Smooth muscle cell (in vitro differentiated cells): Measurements from ENCODE around the gene PAPPA. TPM values are rescaled to one million over a fixed set of nuclear protein-coding genes. Genes with fewer than 3 reads are reported as not detected.

ENCODE experiments used
- DNase-seq: peaks from one replicate; lab custom pipeline; 2025; ENCODE audit not compliant: unreplicated experiment; lab: John Stamatoyannopoulos, UW
- H2AFZ ChIP-seq: fragments of 200-600 bp; sonication (generic); 2 replicates; pipeline ENCODE4 v1.6.0; 2016; ENCODE audit warnings: antibody characterized with exemption, low read depth, mild to moderate bottlenecking
- H3F3A ChIP-seq: fragments of 200-600 bp; sonication (generic); 2 replicates; pipeline ENCODE4 v1.6.0; 2017; ENCODE audit warnings: antibody characterized with exemption, low read depth
- H3K27ac ChIP-seq: fragments of 200-600 bp; sonication (generic); 2 replicates; pipeline ENCODE4 v1.5.1; 2016; ENCODE audit warnings: low read depth, mild to moderate bottlenecking
- H3K27me3 ChIP-seq: fragments of 200-600 bp; sonication (generic); 2 replicates; pipeline ENCODE4 v1.6.1; 2016; ENCODE audit warnings: low read depth, mild to moderate bottlenecking
- H3K36me3 ChIP-seq: fragments of 200-600 bp; sonication (generic); 2 replicates; pipeline ENCODE4 v1.5.1; 2016; ENCODE audit warnings: low read depth
- H3K4me1 ChIP-seq: fragments of 200-600 bp; sonication (generic); 2 replicates; pipeline ENCODE4 v1.5.1; 2016; ENCODE audit warnings: low read depth
- H3K4me2 ChIP-seq: fragments of 200-600 bp; sonication (generic); 2 replicates; pipeline ENCODE4 v1.6.0; 2016; ENCODE audit warnings: mild to moderate bottlenecking
- H3K4me3 ChIP-seq: fragments of 200-600 bp; sonication (generic); 2 replicates; pipeline ENCODE4 v1.5.1; 2016; ENCODE audit warnings: mild to moderate bottlenecking
- H3K79me2 ChIP-seq: fragments of 200-600 bp; sonication (generic); 2 replicates; pipeline ENCODE4 v1.6.0; 2016; ENCODE audit warnings: low read depth, mild to moderate bottlenecking
- H3K9ac ChIP-seq: fragments of 200-600 bp; sonication (generic); 2 replicates; pipeline ENCODE4 v1.6.0; 2016; ENCODE audit warnings: low read depth
- H3K9me3 ChIP-seq: fragments of 200-600 bp; sonication (generic); replicated peaks from 2 replicates; pipeline ENCODE4 v1.5.1; 2016; ENCODE audit warnings: low read depth
- H4K20me1 ChIP-seq: fragments of 200-600 bp; sonication (generic); 2 replicates; pipeline ENCODE4 v1.6.0; 2016; ENCODE audit warnings: low read depth
- CTCF ChIP-seq: fragments of 200-600 bp; sonication (generic); IDR thresholded peaks from 2 replicates; pipeline ENCODE4 v1.5.1; 2017; ENCODE audit warnings: borderline replicate concordance, mild to moderate bottlenecking, antibody characterized with exemption; ENCODE audit not compliant: insufficient read depth, poor library complexity, severe bottlenecking
- WGBS: methylation state at CpG from one replicate; pipeline ENCODE4 v1.1.7; 2016; ENCODE audit warnings: low lambda C conversion rate; 5-methylcytosine and 5-hydroxymethylcytosine counted together
- polyA plus RNA-seq: library from polyadenylated mRNA; unstranded; fragments of >200 nt; fragmentation: Nextera tagmentation; extraction: Ambion mirVana; gene quantifications from 2 replicates; pipeline ENCODE4 v1.2.1, GENCODE V29; 2016
- total RNA-seq: library from RNA; depleted of rRNA; stranded (reverse); fragments of >200 nt; gene quantifications from 2 replicates; pipeline ENCODE4 v1.2.3, GENCODE V29; 2014

PAPPA gene
- total and polyA plus RNA-seq, 2 experiments from 2014 or later: 27.7 to 114 TPM

GRCh38 chr9:116144555-116144954, 9.0 kb upstream of the PAPPA start:
- peaks cover 7% of the 10 kb centered on the region for H3F3A ChIP-seq
- H3K4me1 ChIP-seq: peaks cover 4% of the 10 kb centered on the region
- peak overlapping the region; percentile 56 for H3K4me2 ChIP-seq
- no peak for TF ChIP-seq CTCF
- H3K27me3 ChIP-seq: no peaks in the 10 kb centered on the region
- no peaks in the 10 kb centered on the region for H3K36me3 ChIP-seq
- H2AFZ ChIP-seq: no peak overlapping the region
- no peak for DNase-seq
- no peak overlapping the region for H3K4me3 ChIP-seq
- WGBS: 21% methylated on average over 2 of the region's 2 CpGs
- no peaks in the 10 kb centered on the region for H4K20me1 ChIP-seq
- H3K27ac ChIP-seq: peak overlapping the region; percentile 84
- H3K9ac ChIP-seq: peak overlapping the region; percentile 19
- no peaks in the 10 kb centered on the region for H3K9me3 ChIP-seq
- no peaks in the 10 kb centered on the region for H3K79me2 ChIP-seq

GRCh38 chr9:116145036-116145435, 8.6 kb upstream of the PAPPA start:
- H3K4me3 ChIP-seq: no peak overlapping the region
- peaks cover 4% of the 10 kb centered on the region for H3K4me1 ChIP-seq
- H3K4me2 ChIP-seq: peak overlapping the region; percentile 56
- no peaks in the 10 kb centered on the region for H3K36me3 ChIP-seq
- peak overlapping the region; percentile 84 for H3K27ac ChIP-seq
- H3K79me2 ChIP-seq: no peaks in the 10 kb centered on the region
- no peaks in the 10 kb centered on the region for H3K27me3 ChIP-seq
- H2AFZ ChIP-seq: no peak overlapping the region
- DNase-seq: no peak
- peaks cover 7% of the 10 kb centered on the region for H3F3A ChIP-seq
- no peaks in the 10 kb centered on the region for H3K9me3 ChIP-seq
- H4K20me1 ChIP-seq: no peaks in the 10 kb centered on the region
- TF ChIP-seq CTCF: no peak
- H3K9ac ChIP-seq: no peak overlapping the region

- no peaks in the 10 kb centered on the region for H3K79me2 ChIP-seq
- H3K27me3 ChIP-seq: no peaks in the 10 kb centered on the region
- peaks cover 8% of the 10 kb centered on the region for H3F3A ChIP-seq
- no peak for TF ChIP-seq CTCF
- 70% methylated on average over 4 of the region's 4 CpGs for WGBS
- H4K20me1 ChIP-seq: no peaks in the 10 kb centered on the region
- no peak overlapping the region for H3K4me3 ChIP-seq
- no peak for DNase-seq
- H3K4me1 ChIP-seq: peaks cover 11% of the 10 kb centered on the region
- H3K4me2 ChIP-seq: peak overlapping the region; percentile 34
- H3K27ac ChIP-seq: no peak overlapping the region
- H3K9ac ChIP-seq: no peak overlapping the region
- no peak overlapping the region for H2AFZ ChIP-seq
- no peaks in the 10 kb centered on the region for H3K36me3 ChIP-seq
- H3K9me3 ChIP-seq: no peaks in the 10 kb centered on the region
These were observed 5.8 kb upstream of the PAPPA start for GRCh38 chr9:116147821-116148220.

- peaks cover 5% of the 10 kb centered on the region for H3K79me2 ChIP-seq
These were observed 3.7 kb upstream of the PAPPA start for GRCh38 chr9:116149844-116150243.

More at GRCh38 chr9:116149844-116150243, 3.7 kb upstream of the PAPPA start:
- Histone ChIP-seq H3K9ac (no peak overlapping the region), H3K4me2 (no peak overlapping the region), H3K27ac (no peak overlapping the region), H2AFZ (no peak overlapping the region), H3K36me3 (no peaks in the 10 kb centered on the region), H3K27me3 (no peaks in the 10 kb centered on the region), H3K9me3 (no peaks in the 10 kb centered on the region), H3F3A (peaks cover 14% of the 10 kb centered on the region), H3K4me3 (no peak overlapping the region), H3K4me1 (peaks cover 17% of the 10 kb centered on the region), H4K20me1 (no peaks in the 10 kb centered on the region)
- WGBS: 26% methylated on average over 4 of the region's 4 CpGs
- TF ChIP-seq CTCF: peak; percentile 61
- no peak for DNase-seq
